Stimulated activated CD4-positive, alpha-beta T cell treated with anti-CD3 and anti-CD28 coated beads, TNF-alpha, amount 100 ng/mL, for 4 hours (primary cell): ENCODE data around the gene FLNA.
"Not testable (repeated sequence)": the region's sequence is repeated elsewhere in the genome, so short reads cannot be mapped to it uniquely, and the experiment has no call there.

ENCODE experiments used
- DNase-seq, 3 experiments: peaks; one replicate each; pipeline ENCODE4 v3.0.0-alpha.2; 2020; ENCODE audit warnings: low read depth in 3 of 3

FLNA gene

GRCh38 chrX:154308108-154308946 is 66.1 kb downstream of the FLNA start:
- DNase-seq = peak; percentile 51 to 65 (median 53)

- DNase-seq = no peak
Observed at GRCh38 chrX:154307202-154307601, 67.2 kb downstream of the FLNA start.

DNA sequence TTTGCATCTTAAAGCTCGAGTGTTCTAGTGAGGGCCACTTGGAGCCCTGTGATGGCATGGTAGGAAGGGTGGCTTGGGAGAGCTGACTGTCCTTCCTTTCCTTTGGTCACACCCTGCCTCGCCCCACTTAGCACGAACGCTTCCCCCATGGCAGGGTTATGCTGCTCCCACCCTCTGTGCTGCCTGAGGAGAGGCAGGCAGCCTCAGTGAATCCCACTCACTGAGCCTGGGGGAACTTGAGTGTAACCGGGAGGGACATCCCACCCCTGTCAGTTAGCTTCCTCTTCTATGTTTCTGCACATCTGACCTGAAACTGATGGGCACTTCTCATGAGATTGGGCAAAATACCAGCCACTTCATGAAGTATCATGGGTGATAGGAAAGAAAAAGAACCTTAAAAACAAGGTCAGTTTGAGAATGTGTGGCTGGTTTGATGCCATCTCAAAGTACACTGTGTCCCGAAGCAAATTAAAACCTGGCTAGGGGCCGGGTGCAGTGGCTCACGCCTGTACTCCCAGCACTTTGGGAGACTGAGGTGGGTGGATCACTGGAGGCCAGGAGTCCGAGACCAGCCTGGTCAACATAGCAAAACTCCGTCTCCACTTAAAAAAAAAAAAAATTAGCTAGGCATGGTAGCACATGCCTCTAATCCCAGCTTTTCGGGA is 68.8 kb downstream of the FLNA start:
- DNase-seq = no peak

GRCh38 chrX:154304846-154305245 is 69.6 kb downstream of the FLNA start:
- DNase-seq = no peak

- no peak for DNase-seq
Observed at GRCh38 chrX:154303476-154303875, 71.0 kb downstream of the FLNA start.

- DNase-seq = not testable (repeated sequence)
Observed at GRCh38 chrX:154302998-154303397, 71.4 kb downstream of the FLNA start.

DNA sequence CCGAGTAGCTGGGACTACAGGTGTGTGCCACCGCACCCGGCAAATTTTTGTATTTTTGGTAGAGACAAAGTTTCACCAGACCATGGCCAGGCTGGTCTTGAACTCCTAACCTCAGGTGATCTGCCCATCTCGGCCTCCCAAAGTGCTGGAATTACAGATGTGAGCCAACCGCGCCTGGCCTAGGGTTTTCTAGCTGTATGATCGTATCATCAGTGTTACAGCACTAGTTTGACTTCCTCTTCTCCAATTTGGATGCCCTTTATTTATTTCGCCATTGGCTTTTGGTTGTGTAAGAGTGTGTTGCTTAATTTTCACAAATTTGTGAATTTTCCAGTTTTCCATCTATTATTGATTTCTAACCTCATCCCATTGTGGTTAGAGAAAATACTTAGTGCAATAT is 73.6 kb downstream of the FLNA start:
- no peak for DNase-seq
